ENCODE results near the gene STING1.
A peak's percentile ranks its signal among the peaks of the same experiment; 100 is the strongest.
"Not testable (repeated sequence)": the region's sequence is repeated elsewhere in the genome, so short reads cannot be mapped to it uniquely, and the experiment has no call there.

STING1 gene

GRCh38 chr5:139503036-139503817, 20.7 kb upstream of the STING1 start:
- DNase-seq: not testable (repeated sequence)

- no peak for DNase-seq
Observed at GRCh38 chr5:139501381-139501780, 18.8 kb upstream of the STING1 start.

- no peak for DNase-seq
Observed at GRCh38 chr5:139495638-139496435, 13.3 kb upstream of the STING1 start.

GRCh38 chr5:139494832-139495231, 12.3 kb upstream of the STING1 start:
- no peak for DNase-seq

GRCh38 chr5:139494256-139494655, 11.7 kb upstream of the STING1 start:
- no peak for DNase-seq

- DNase-seq: no peak
Observed at GRCh38 chr5:139492700-139493192, 10.2 kb upstream of the STING1 start.

GRCh38 chr5:139488260-139488659, 5.7 kb upstream of the STING1 start:
- DNase-seq: no peak

GRCh38 chr5:139486201-139486600, 3.6 kb upstream of the STING1 start:
- no peak for DNase-seq

- DNase-seq: not testable (repeated sequence)
Observed at GRCh38 chr5:139482890-139483208, 291 bp upstream of the STING1 start.

- no peak for DNase-seq
Observed at GRCh38 chr5:139481580-139482049, 943 bp downstream of the STING1 start.

- DNase-seq: no peak
Observed at GRCh38 chr5:139481122-139481533, 1.4 kb downstream of the STING1 start.

- not testable (repeated sequence) for DNase-seq
Observed at GRCh38 chr5:139479729-139480128, 2.8 kb downstream of the STING1 start.

GRCh38 chr5:139478657-139479423, 3.7 kb downstream of the STING1 start:
- DNase-seq: not testable (repeated sequence)

- no peak for DNase-seq
Observed at GRCh38 chr5:139475865-139476617, 6.5 kb downstream of the STING1 start.

GRCh38 chr5:139474890-139475791, 7.4 kb downstream of the STING1 start:
- DNase-seq: no peak

GRCh38 chr5:139473565-139473964, 9.0 kb downstream of the STING1 start:
- no peak for DNase-seq

- no peak for DNase-seq
Observed at GRCh38 chr5:139473105-139473504, 9.5 kb downstream of the STING1 start.

- DNase-seq: no peak
Observed at GRCh38 chr5:139472386-139473030, 10.1 kb downstream of the STING1 start.

GRCh38 chr5:139470821-139471300, 11.7 kb downstream of the STING1 start, which contains the start of gene SMIM33:
TSS of gene SMIM33 (plus strand) at chr5:139471004. CDS start at chr5:139471122, 118 bp downstream.
- peak; percentile 71 for DNase-seq

- DNase-seq: no peak
Observed at GRCh38 chr5:139468421-139468931, 14.1 kb downstream of the STING1 start.
